ENCODE measurements around the gene HOXA9.

DNA sequence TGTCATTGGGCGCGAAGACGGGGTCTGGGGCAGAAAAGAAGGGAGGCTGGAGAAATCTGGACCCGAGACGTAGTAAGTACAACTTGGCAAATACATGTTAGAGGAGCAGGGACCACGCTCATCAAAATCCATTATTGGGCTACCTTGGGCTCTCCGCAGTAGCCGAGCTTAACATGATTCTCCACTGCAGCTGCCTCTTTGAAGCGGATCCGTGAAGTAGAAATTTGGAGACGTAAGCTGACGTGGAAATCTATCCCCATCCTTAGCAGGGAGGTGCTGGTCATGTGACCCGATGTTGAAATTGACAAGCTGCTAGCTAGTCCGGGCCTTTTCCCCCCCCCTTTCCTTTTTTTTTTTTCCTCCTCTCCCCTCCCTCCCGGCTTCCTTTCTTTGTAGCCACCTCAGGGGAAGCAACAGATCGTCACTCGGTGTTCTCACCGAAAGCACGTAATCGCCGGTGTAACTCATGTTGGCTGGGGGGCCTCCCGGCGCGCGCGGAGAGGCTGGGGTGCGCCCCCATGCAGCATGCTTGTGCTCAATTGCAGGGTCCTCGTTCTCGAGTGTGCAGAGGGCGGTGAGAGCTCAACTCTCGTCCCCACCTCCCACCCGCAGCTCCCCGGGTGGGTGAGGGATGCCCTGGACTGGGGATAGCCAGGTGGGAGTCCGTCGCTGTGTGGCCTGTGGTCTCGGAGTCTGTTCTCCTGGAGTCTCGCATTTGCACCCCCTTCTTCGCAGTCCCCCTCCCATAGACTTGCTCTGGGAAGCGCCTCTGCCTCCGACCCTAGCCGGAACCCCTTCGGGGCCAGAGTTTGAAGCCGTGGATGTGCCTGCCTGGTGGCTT, 19.9 kb upstream of the HOXA9 start, which contains the start of gene HOXA11:
- TF ChIP-seq, protein P1, sequence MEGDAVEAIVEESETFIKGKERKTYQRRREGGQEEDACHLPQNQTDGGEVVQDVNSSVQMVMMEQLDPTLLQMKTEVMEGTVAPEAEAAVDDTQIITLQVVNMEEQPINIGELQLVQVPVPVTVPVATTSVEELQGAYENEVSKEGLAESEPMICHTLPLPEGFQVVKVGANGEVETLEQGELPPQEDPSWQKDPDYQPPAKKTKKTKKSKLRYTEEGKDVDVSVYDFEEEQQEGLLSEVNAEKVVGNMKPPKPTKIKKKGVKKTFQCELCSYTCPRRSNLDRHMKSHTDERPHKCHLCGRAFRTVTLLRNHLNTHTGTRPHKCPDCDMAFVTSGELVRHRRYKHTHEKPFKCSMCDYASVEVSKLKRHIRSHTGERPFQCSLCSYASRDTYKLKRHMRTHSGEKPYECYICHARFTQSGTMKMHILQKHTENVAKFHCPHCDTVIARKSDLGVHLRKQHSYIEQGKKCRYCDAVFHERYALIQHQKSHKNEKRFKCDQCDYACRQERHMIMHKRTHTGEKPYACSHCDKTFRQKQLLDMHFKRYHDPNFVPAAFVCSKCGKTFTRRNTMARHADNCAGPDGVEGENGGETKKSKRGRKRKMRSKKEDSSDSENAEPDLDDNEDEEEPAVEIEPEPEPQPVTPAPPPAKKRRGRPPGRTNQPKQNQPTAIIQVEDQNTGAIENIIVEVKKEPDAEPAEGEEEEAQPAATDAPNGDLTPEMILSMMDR (IDR thresholded peaks at IDR 0.05; ENCODE audit: insufficient read depth, low read length): no peak
- TF ChIP-seq POLR2AphosphoS5 (IDR thresholded peaks at IDR 0.05; ENCODE audit: low read depth) (no peak), SPI1 (IDR thresholded peaks at IDR 0.05; ENCODE audit: borderline replicate concordance, low read depth) (no peak; the same call in 1 of the 2 replicates), GABPA (IDR thresholded peaks at IDR 0.05; ENCODE audit: low read depth) (no peak)
- TF ChIP-seq, protein P2, sequence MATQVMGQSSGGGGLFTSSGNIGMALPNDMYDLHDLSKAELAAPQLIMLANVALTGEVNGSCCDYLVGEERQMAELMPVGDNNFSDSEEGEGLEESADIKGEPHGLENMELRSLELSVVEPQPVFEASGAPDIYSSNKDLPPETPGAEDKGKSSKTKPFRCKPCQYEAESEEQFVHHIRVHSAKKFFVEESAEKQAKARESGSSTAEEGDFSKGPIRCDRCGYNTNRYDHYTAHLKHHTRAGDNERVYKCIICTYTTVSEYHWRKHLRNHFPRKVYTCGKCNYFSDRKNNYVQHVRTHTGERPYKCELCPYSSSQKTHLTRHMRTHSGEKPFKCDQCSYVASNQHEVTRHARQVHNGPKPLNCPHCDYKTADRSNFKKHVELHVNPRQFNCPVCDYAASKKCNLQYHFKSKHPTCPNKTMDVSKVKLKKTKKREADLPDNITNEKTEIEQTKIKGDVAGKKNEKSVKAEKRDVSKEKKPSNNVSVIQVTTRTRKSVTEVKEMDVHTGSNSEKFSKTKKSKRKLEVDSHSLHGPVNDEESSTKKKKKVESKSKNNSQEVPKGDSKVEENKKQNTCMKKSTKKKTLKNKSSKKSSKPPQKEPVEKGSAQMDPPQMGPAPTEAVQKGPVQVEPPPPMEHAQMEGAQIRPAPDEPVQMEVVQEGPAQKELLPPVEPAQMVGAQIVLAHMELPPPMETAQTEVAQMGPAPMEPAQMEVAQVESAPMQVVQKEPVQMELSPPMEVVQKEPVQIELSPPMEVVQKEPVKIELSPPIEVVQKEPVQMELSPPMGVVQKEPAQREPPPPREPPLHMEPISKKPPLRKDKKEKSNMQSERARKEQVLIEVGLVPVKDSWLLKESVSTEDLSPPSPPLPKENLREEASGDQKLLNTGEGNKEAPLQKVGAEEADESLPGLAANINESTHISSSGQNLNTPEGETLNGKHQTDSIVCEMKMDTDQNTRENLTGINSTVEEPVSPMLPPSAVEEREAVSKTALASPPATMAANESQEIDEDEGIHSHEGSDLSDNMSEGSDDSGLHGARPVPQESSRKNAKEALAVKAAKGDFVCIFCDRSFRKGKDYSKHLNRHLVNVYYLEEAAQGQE (IDR thresholded peaks at IDR 0.05; ENCODE audit: insufficient replicate concordance, low read depth): no peak
